IMR-90 (cell line): ENCODE results near the gene SIPA1. TPM values are rescaled to one million over a fixed set of nuclear protein-coding genes. Genes with fewer than 3 reads are reported as not detected.

Source experiments
- ATAC-seq: fragments of 200-7000 bp; cut with Tn5 transposase; 2 replicates; pipeline ENCODE4 v1.9.1; 2020; ENCODE audit warnings: low read depth, mild to moderate bottlenecking, moderate library complexity
- BruUV-seq: library from RNA; stranded (reverse); fragments of 400-500 nt; replicated peaks from 2 replicates; lab custom pipeline; 2021; lab: Mats Ljungman, UMichigan
- CTCF ChIA-PET: fragments of 300-600 bp; formaldehyde crosslinking; extraction: SDS; loops from one replicate; lab custom pipeline; 2021; ENCODE audit warnings: antibody characterized with exemption; lab: Yijun Ruan, JAX
- POLR2A ChIA-PET: fragments of 300-600 bp; sonication (Branson Sonifier 250); formaldehyde crosslinking; loops from one replicate; lab custom pipeline; 2022; ENCODE audit warnings: antibody characterized with exemption; ENCODE audit not compliant: unreplicated experiment; lab: Charles Lee
- DNase-seq: peaks from one replicate; pipeline ENCODE4 v3.0.0; 2013
- H2AFZ ChIP-seq: replicated peaks from 2 replicates; pipeline ENCODE3; 2013; ENCODE audit warnings: low read length, mild to moderate bottlenecking; ENCODE audit not compliant: poor library complexity
- H2AK5ac ChIP-seq: 2 replicates; pipeline ENCODE4 v1.6.1; 2013; ENCODE audit warnings: low read depth, low read length, inconsistent platforms
- H2AK9ac ChIP-seq: replicated peaks from 2 replicates; pipeline ENCODE3; 2013; ENCODE audit warnings: mild to moderate bottlenecking, low read depth, low read length, moderate library complexity; ENCODE audit not compliant: poor library complexity
- H2BK120ac ChIP-seq: 2 replicates; pipeline ENCODE4 v1.6.1; 2013; ENCODE audit warnings: low read depth, low read length, inconsistent platforms
- H2BK15ac ChIP-seq: 3 replicates; pipeline ENCODE4 v1.6.1; 2013; ENCODE audit warnings: low read depth, low read length, inconsistent platforms
- H2BK20ac ChIP-seq: 2 replicates; pipeline ENCODE4 v1.6.1; 2013; ENCODE audit warnings: low read depth, mild to moderate bottlenecking, inconsistent platforms, low read length, moderate library complexity
- H2BK5ac ChIP-seq: 2 replicates; pipeline ENCODE4 v1.6.1; 2013; ENCODE audit warnings: mild to moderate bottlenecking, low read depth, low read length, inconsistent platforms; ENCODE audit not compliant: poor library complexity, severe bottlenecking
- H3K14ac ChIP-seq: replicated peaks from 2 replicates; pipeline ENCODE4 v1.6.1; 2013; ENCODE audit warnings: low read depth, low read length, inconsistent platforms
- H3K18ac ChIP-seq: 2 replicates; pipeline ENCODE4 v1.6.1; 2013; ENCODE audit warnings: low read depth, low read length, control low read depth
- H3K23ac ChIP-seq: 2 replicates; pipeline ENCODE4 v1.6.1; 2013; ENCODE audit warnings: low read depth, low read length, inconsistent platforms
- H3K27ac ChIP-seq: 2 replicates; pipeline ENCODE4 v1.5.1; 2013; ENCODE audit warnings: mild to moderate bottlenecking, control low read depth, low read length; ENCODE audit not compliant: insufficient read depth
- H3K27me3 ChIP-seq: 2 replicates; pipeline ENCODE4 v1.6.1; 2013; ENCODE audit warnings: low read length; ENCODE audit not compliant: control insufficient read depth, insufficient read depth
- H3K36me3 ChIP-seq: 2 replicates; pipeline ENCODE4 v1.6.1; 2013; ENCODE audit warnings: low read length, mixed read lengths; ENCODE audit not compliant: control insufficient read depth, insufficient read depth
- H3K4ac ChIP-seq: 2 replicates; pipeline ENCODE4 v1.6.1; 2013; ENCODE audit warnings: low read depth, low read length, inconsistent platforms
- H3K4me1 ChIP-seq: 2 replicates; pipeline ENCODE4 v1.6.1; 2013; ENCODE audit warnings: low read length, mixed read lengths; ENCODE audit not compliant: control insufficient read depth, insufficient read depth
- H3K4me2 ChIP-seq: 2 replicates; pipeline ENCODE4 v1.6.1; 2013; ENCODE audit warnings: low read depth, mild to moderate bottlenecking, control low read depth, low read length, moderate library complexity
- H3K4me3 ChIP-seq: 2 replicates; pipeline ENCODE4 v1.5.1; 2013; ENCODE audit warnings: low read depth, mild to moderate bottlenecking, control low read depth, low read length, moderate library complexity; ENCODE audit not compliant: insufficient read depth
- H3K56ac ChIP-seq: 2 replicates; pipeline ENCODE4 v1.6.1; 2013; ENCODE audit warnings: low read length, inconsistent platforms; ENCODE audit not compliant: insufficient read depth; ENCODE audit errors: extremely low read depth
- H3K79me1 ChIP-seq, 2 experiments: 2 replicates each; pipeline ENCODE4 v1.6.1; 2013; ENCODE audit warnings: low read length in 2 of 2, inconsistent platforms in 1 of 2, low read depth in 1 of 2
- H3K9ac ChIP-seq: 2 replicates; pipeline ENCODE4 v1.6.1; 2013; ENCODE audit warnings: low read depth, low read length, control low read depth
- H3K9me1 ChIP-seq: 2 replicates; pipeline ENCODE4 v1.6.1; 2013; ENCODE audit warnings: low read length, inconsistent platforms; ENCODE audit not compliant: insufficient read depth
- H3K9me3 ChIP-seq: 2 replicates; pipeline ENCODE4 v1.6.1; 2013; ENCODE audit warnings: low read length; ENCODE audit not compliant: control insufficient read depth, insufficient read depth
- H4K20me1 ChIP-seq: 2 replicates; pipeline ENCODE4 v1.6.1; 2013; ENCODE audit warnings: low read length, inconsistent platforms; ENCODE audit not compliant: insufficient read depth
- H4K5ac ChIP-seq: 2 replicates; pipeline ENCODE4 v1.6.1; 2013; ENCODE audit warnings: mild to moderate bottlenecking, low read depth, low read length, control low read depth
- H4K8ac ChIP-seq, 2 experiments: 2 replicates each; pipeline ENCODE4 v1.6.1; 2013; ENCODE audit warnings: low read depth in 2 of 2, low read length in 2 of 2, control low read depth in 1 of 2, inconsistent platforms in 1 of 2
- H4K91ac ChIP-seq: 2 replicates; pipeline ENCODE4 v1.6.1; 2013; ENCODE audit warnings: low read depth, low read length, inconsistent platforms; ENCODE audit not compliant: insufficient read depth
- BHLHE40 ChIP-seq: fragments of 150-350 bp; IDR thresholded peaks from 2 replicates; pipeline ENCODE4 v1.6.1; 2016; ENCODE audit warnings: mild to moderate bottlenecking, low read depth, low read length
- CHD1 ChIP-seq: IDR thresholded peaks from 2 replicates; pipeline ENCODE4 v1.6.1; 2012; ENCODE audit warnings: low read depth, low read length, improper control_type of control experiment
- ELK1 ChIP-seq: fragments of 150-350 bp; IDR thresholded peaks from 2 replicates; pipeline ENCODE4 v1.6.1; 2016; ENCODE audit warnings: low read depth, mild to moderate bottlenecking, low read length, moderate library complexity, borderline replicate concordance
- MAFK ChIP-seq: IDR thresholded peaks from 2 replicates; pipeline ENCODE4 v1.6.1; 2012; ENCODE audit warnings: low read depth, low read length, improper control_type of control experiment
- MAZ ChIP-seq: IDR thresholded peaks from 2 replicates; pipeline ENCODE4 v1.6.1; 2012; ENCODE audit warnings: low read depth, mild to moderate bottlenecking, low read length, improper control_type of control experiment, moderate library complexity, borderline replicate concordance
- MXI1 ChIP-seq: IDR thresholded peaks from 2 replicates; pipeline ENCODE4 v1.6.1; 2012; ENCODE audit warnings: low read depth, mild to moderate bottlenecking, low read length, moderate library complexity, borderline replicate concordance
- NFE2L2 ChIP-seq: fragments of 150-350 bp; IDR thresholded peaks from 2 replicates; pipeline ENCODE4 v1.6.1; 2016; ENCODE audit warnings: low read depth, mild to moderate bottlenecking, low read length
- POLR2A ChIP-seq: IDR thresholded peaks from 2 replicates; pipeline ENCODE4 v1.6.1; 2012; ENCODE audit warnings: mild to moderate bottlenecking, low read depth, low read length
- RAD21 ChIP-seq: IDR thresholded peaks from 2 replicates; pipeline ENCODE4 v1.6.1; 2012; ENCODE audit warnings: low read length, improper control_type of control experiment
- RCOR1 ChIP-seq: IDR thresholded peaks from 2 replicates; pipeline ENCODE4 v1.6.1; 2012; ENCODE audit warnings: mild to moderate bottlenecking, low read length, improper control_type of control experiment; ENCODE audit not compliant: insufficient replicate concordance
- RFX5 ChIP-seq: IDR thresholded peaks from 2 replicates; pipeline ENCODE4 v1.8.0; 2012; ENCODE audit warnings: low read depth, mild to moderate bottlenecking, low read length, moderate library complexity
- SMC3 ChIP-seq: fragments of 150-350 bp; IDR thresholded peaks from 2 replicates; pipeline ENCODE4 v1.6.1; 2016; ENCODE audit warnings: low read depth, mild to moderate bottlenecking, antibody characterized with exemption, low read length, moderate library complexity
- WGBS, 2 experiments: methylation state at CpG; one replicate each; pipeline versions ENCODE4 v1.1.5 to v1.1.7; 2013; ENCODE audit warnings: missing lambda C conversion rate in 2 of 2; ENCODE audit not compliant: insufficient read length in 1 of 2; ENCODE audit errors: extremely low coverage in 2 of 2; 5-methylcytosine and 5-hydroxymethylcytosine counted together
- dilution Hi-C: fragments of 300-500 bp; cut with HindIII; formaldehyde crosslinking; loops from one replicate; pipeline ENCODE4 v1.14.3; 2018; ENCODE audit warnings: low sequenced_read_pairs; ENCODE audit not compliant: unreplicated experiment
- in situ Hi-C: fragments of 300-500 bp; cut with MboI; formaldehyde crosslinking; loops from 3 replicates; pipeline ENCODE4 v1.14.3; 2019; ENCODE audit warnings: low sequenced_read_pairs, inconsistent platforms, mixed read lengths
- intact Hi-C: fragments of 100-400 bp; cut with micrococcal nuclease; formaldehyde crosslinking; loops from 2 replicates; pipeline ENCODE4 v1.10.0; 2022
- polyA plus RNA-seq, 3 experiments: library from polyadenylated mRNA; depleted of rRNA; stranded (reverse); fragments of >200 nt; gene quantifications; 2 replicates each; pipeline ENCODE4 v1.2.3, GENCODE V29; 2012; ENCODE audit warnings: low replicate concordance in 1 of 3
- total RNA-seq: library from RNA; depleted of rRNA; stranded (reverse); fragments of >200 nt; gene quantifications from 2 replicates; pipeline ENCODE4 v1.2.3, GENCODE V29; 2012

SIPA1 gene
- total and polyA plus RNA-seq, 2 of the 4 experiments (the other 2 are of a cell fraction) = 10.6 to 39.7 TPM

- H3K4me3 ChIP-seq = no peak overlapping the region
- WGBS, 2 experiments = no CpG with 5 or more reads among the region's 5 CpGs
- no peaks in the 10 kb centered on the region for H4K20me1 ChIP-seq
- H3K36me3 ChIP-seq = no peaks in the 10 kb centered on the region
- no peak overlapping the region for H3K14ac ChIP-seq
- no peak overlapping the region for H4K91ac ChIP-seq
- H2AK5ac ChIP-seq = no peak overlapping the region
- ChIA-PET CTCF (no interaction called here), POLR2A (interaction anchor here (0.6 kb wide), 1 partner anchor 10 kb away, joined by 3 read pairs; no protein-coding TSS in a partner anchor)
- no peak overlapping the region for H2BK120ac ChIP-seq
- dilution Hi-C loops (no loop called here), intact Hi-C loops (no loop called here), in situ Hi-C loops (no loop called here)
- no peak overlapping the region for H3K4me2 ChIP-seq
- H2AK9ac ChIP-seq = no peak overlapping the region
- no peak overlapping the region for H3K27ac ChIP-seq
- DNase-seq = no peak
- H4K5ac ChIP-seq = no peak overlapping the region
- H2BK5ac ChIP-seq = no peak overlapping the region
- no peaks in the 10 kb centered on the region for H3K79me1 ChIP-seq
- no peak overlapping the region for H3K56ac ChIP-seq
- H2AFZ ChIP-seq = no peak overlapping the region
- H3K4me1 ChIP-seq = no peaks in the 10 kb centered on the region
- ATAC-seq = no peak
- TF ChIP-seq MXI1 (no peak), MAZ (no peak), SMC3 (no peak), NFE2L2 (no peak), ELK1 (no peak), RFX5 (no peak), POLR2A (no peak), CHD1 (no peak), MAFK (no peak), RCOR1 (no peak), RAD21 (no peak), BHLHE40 (no peak)
- H4K8ac ChIP-seq = no peak overlapping the region
- no TSS peak for BruUV-seq
- no peak overlapping the region for H3K9ac ChIP-seq
- H3K27me3 ChIP-seq = peaks cover 14% of the 10 kb centered on the region
- H3K4ac ChIP-seq = no peak overlapping the region
- H3K18ac ChIP-seq = no peak overlapping the region
- H3K23ac ChIP-seq = no peak overlapping the region
- no peaks in the 10 kb centered on the region for H3K9me3 ChIP-seq
- no peak overlapping the region for H2BK15ac ChIP-seq
- H3K9me1 ChIP-seq = no peaks in the 10 kb centered on the region
- H2BK20ac ChIP-seq = no peak overlapping the region
Observed at GRCh38 chr11:65680192-65680743, 42.4 kb downstream of the SIPA1 start.
